Measurements from ENCODE around the gene GMEB1.
"Not testable (repeated sequence)": the region's sequence is repeated elsewhere in the genome, so short reads cannot be mapped to it uniquely, and the experiment has no call there.

GMEB1 gene, protein sequence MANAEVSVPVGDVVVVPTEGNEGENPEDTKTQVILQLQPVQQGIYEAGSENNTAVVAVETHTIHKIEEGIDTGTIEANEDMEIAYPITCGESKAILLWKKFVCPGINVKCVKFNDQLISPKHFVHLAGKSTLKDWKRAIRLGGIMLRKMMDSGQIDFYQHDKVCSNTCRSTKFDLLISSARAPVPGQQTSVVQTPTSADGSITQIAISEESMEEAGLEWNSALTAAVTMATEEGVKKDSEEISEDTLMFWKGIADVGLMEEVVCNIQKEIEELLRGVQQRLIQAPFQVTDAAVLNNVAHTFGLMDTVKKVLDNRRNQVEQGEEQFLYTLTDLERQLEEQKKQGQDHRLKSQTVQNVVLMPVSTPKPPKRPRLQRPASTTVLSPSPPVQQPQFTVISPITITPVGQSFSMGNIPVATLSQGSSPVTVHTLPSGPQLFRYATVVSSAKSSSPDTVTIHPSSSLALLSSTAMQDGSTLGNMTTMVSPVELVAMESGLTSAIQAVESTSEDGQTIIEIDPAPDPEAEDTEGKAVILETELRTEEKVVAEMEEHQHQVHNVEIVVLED

DNA sequence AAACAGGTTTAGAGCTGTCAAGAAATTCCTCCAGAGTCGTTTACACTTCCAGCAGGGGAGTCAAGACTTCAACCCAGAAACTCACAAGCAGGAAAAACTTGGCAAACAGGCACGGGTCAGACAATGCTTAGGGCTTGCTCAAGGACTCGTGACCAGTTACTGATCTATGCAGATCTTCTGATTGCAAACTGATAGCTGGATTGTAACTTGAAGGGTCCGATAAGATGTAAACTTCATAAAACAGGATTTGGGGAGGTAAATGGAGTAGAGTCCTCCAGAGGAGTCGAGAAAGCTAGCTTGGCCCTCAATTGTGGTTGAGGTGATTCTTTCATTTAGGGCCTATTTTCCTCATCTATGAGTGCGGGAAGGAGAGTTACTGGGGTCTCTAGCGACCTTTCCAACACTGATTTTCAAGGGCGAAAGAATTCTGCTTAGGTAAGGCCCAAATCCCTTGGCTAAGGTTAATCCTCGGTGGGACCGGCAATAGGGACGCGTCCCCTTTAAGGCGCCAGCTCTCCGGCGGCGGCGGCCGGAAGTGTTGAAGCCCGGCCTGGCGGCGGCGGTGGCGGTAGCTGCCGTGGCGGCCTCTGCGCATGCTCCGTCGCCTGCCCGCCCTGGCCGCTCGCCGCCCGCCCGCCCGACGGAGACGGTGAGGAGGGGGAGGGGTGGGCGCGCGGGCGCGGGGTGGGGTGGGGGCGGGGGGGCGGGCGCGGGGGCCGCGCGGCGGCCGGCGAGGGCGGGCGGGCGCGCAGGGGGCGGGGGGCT is at the start of gene GMEB1:
Gene GMEB1, plus strand, starts transcription at position 594 of the 765 bp plus-strand sequence. CDS start 14,829 bp downstream, outside the sequence.
- DNase-seq, result peak; percentile 97

DNA sequence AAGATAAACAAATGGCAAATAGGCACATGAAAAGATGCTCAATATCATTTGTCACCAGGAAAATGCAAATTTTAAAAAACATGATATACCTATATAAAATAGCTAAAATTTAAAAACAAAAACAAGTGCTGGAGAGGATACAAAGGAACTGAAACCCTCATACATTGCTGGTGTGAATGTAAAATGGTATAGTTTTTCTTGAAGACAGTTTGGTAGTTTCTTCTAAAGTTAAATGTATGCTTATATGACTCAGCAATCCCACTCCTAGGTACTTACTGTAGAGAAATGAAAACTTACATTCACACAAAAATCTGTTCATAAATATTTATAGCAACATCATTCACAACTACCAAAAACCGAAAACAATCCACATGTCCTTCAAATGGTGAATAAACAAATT is 36.9 kb upstream of the GMEB1 start:
- no peak for DNase-seq

DNA sequence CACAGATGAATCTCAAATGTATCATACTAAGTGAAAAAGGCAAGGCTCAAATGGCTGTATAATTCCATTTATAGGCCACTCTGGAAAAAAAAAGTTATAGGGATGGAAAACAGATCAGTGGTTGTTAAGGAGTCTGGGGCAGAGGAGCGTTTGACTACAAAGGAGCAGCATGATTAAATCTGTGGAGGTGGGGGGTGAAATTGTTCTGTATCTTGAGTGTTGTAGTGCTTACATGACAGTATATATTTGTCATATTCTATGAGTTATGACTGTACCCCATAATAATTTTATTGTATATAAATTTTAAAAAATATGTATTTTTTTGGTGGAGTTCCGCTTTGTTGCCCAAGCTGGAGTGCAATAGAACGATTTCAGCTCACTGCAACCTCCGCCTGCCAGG is 36.0 kb upstream of the GMEB1 start:
- no peak for DNase-seq

DNA sequence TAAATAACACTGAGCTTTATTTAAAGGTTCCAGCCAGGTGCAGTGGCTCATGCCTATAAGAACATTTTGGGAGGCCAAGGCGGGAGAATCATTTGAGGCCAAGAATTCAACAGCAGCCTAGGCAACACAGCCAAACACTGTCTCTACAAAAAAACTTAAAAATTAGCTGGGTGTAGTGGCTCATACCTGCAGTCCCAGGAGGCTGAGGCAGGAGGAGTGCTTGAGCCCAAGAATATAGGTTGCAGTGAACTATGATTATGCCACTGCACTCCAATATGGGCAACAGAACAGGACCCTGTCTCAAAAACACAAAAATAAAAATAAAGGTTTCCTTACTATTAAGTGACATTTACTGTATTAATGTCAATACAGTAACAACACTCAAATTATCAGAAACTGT is 27.8 kb upstream of the GMEB1 start:
- peak; percentile 46 for DNase-seq

DNA sequence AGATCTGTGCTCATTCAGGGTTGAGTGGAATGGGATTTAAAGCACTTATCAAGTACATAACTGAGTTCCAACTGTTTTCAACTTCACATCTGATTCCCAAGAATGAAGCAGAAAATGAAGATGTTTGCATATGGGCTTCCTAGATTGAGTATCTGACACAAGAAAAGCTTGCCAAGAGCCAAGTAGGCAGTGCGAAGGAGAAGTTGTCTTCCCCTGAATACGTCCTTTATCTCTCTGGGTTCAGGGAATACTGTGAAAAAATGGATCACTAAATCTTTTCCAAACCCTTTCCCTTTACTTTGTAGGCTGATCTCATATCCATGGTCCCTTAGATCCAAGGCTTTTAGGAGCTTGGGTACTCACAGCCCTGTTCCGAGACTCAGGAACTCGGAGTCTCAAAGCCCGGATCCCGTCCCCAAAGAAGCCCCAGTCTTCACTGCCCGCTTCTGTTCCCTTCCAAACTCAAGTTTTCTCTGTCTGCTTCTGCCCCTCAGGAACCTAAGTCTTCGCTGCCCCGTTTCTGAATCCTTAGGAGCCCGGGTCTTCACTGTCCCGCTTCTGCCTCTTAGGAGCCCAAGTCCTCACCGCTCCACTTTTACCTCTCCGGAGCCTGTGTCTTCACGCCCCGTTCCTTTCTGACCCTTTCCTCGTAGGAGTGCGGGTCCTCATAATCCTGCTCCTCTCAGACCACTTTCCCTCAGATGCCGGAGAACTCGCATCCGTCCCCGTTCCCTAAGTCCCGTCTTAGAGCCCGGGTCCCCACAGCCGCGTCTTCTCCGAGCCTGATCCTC is 26.3 kb upstream of the GMEB1 start:
- DNase-seq, result peak; percentile 46

DNA sequence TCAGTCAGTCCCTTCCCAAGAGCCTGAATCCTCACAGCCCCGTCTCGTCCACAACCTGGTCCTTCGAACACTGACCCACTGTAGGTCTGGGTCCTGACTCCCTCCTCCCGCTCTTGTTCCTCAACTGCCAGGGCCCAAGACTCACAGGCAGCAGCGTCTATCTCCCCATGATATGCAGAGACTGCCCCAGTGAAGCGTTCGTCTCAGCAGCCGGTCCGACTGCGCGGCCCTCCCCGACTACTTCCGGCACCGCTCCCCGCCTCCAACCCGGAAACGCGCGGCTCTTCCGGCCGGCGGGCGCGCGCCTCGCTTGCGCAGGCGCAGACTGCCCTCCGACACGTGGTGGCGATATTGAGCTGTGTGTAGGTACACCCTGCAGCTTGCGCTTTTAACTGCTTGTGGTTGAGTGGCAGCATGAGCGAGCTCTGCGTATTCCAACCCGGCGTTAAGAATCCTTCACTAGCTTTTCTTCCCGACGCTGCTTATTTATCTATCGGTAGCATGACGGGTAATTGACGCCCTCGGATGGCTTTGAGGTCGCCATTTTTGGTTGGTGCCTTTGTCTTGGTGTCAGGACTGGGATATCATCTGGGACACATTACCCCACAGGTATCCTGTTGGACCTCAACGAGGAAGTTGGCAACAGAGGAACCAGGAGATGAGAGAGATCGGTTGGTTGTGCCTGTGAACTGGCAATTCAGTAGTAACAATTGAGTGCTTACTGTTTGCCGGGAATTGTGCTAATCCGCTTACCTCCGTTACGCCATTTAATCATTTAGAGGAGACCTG is 25.5 kb upstream of the GMEB1 start, which contains the start of gene TAF12:
Gene TAF12, minus strand, starts transcription at position 221 of the 789 bp plus-strand sequence. CDS start 20,986 bp downstream, outside the sequence.
- peak; percentile 99 for DNase-seq

DNA sequence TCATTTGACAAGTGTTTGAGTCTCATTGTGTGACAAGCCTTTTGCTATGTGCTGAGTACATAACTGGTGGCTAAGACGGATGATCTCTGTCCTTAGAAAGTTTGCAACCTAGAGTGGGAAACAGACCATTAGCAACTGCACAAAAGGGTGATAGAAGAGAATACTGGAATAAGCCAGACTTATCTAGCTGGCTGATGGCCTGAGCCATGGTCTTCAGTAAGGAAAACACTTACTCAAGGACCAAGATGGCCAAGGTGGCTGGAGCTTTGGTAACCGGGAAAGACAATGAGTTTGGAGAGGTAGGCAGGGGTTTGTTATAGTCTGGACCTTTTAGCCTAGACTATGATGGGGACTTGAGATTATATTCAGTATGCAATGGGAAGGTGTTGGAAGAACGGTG is 24.1 kb upstream of the GMEB1 start:
- no peak for DNase-seq

DNA sequence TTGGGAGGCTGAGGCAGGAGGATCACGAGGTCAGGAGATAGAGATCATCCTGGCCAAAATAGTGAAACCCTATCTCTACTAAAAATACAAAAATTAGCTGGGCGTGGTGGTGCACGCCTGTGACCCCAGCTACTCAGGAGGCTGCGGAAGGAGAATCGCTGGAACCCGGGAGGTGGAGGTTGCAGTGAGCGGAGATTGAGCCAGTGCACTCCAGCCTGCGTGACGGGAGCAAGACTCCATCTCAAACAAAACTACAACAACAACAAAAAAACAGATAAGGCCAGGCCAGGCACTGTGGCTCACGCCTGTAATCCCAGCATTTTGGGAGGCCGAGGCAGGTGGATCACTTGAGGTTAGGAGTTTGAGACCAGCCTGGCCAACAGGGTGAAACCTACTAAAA is 23.2 kb upstream of the GMEB1 start:
- not testable (repeated sequence) for DNase-seq

DNA sequence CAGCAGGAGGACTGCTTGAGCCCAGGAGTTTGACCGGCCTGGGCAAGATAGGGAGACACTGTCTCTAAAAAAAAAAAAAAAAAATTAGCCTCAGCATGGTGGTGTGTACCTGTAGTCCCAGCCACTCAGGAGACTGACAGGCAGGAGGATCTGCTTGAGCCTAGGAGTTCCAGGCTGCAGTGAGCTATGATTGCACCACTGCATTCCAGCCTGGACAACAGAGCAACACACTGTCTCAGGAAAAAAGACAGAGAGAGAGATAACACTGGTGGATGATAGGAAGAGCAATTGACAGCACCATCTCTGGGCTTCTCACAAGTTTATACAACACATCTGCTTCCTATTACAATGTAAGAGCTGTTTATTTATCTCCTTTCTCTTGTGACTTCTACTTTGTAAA is 22.5 kb upstream of the GMEB1 start:
- DNase-seq, result no peak

DNA sequence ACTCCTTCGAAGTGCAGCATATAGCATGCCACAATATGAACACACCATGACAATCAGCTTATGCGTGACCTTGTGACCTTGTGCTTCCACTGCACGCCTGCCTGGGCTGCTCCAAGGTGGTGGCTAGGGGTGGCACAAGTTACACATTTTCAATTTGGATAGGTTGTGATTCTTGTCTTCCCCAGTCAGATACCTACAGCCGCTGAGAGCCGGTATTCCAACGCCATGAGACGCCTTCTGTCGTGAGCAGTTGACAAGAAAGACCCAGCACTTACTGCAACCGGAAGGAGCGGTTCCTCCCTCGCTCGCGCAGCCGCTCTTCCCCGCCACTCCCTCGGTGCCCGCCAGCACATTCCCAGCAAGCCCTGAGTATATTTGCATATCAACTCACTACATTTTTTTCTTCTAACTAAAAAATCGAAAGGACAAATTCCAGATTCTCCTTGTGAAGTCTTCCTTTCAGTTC is 20.5 kb upstream of the GMEB1 start:
- DNase-seq, result peak; percentile 95

DNA sequence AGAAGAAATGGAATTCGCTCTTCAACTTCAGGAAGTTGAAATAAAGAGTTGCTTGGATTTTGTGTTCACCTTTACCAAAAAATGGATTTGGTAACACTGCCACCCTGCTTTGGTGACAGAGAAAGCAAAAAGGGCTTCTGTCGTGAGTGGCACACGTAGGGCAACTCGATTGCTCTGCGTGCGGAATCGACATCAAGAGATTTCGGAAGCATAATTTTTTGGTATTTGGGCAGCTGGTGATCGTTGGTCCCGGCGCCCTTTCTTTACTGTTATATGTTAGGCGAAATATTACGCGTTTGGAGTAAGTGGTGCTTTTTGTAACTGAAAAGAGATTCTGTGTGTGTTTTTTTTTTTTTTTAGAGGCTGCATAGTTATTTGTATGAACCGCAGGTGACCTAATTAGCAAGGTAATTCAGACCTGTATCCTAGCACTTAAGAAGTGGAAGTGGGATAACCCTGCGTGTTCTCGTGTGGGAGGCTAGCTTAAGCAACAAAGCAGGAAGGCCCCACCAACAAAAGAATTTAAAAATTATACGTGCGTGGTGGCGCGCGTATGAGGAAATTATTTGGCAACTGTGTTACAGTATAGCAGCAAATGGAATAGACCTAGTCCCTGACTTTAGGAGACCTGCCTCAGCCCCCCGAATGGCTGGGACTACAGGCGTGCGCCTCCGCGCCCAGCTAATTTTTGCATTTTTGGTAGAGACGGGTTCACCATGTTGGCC is 19.9 kb upstream of the GMEB1 start, which contains the start of gene RNU11:
Gene RNU11, plus strand, starts transcription at position 127 of the 725 bp plus-strand sequence.
- DNase-seq, result peak; percentile 97

DNA sequence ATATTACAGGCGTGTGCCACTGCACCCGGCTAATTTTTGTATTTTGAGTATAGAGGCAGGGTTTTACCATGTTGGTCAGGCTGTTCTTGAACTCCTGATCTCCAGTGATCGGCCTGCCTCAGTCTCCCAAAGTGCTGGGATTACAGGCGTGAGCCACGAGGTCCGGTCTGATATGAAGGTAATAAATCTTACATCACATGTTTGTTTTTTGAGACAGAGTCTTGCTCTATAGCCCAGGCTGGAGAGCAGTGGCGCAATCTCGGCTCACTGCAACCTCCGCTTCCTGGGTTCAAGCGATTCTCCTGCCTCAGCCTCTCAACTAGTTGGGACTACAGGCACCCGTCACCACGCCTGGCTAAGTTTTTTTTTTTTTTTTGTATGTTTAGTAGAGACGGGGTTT is 15.5 kb upstream of the GMEB1 start:
- not testable (repeated sequence) for DNase-seq

DNA sequence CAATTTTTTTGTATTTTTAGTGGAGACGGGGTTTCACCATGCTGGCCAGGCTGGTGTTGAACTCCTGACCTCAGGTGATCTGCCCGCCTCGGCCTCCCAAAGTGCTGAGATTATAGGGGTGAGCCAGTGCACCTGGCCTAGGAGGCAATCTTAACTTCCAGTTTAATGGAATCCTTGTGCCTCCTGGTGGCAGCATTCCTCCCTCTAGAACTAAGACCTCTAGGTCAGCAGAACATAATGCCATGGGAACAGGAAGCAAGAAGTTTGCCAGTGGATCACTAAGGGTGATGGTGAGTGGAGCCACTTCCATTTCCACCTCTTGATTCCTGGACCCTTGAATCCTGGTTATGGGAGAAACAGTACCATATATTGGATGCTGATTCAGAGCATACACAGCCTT is 14.7 kb upstream of the GMEB1 start:
- DNase-seq, result peak; percentile 77

DNA sequence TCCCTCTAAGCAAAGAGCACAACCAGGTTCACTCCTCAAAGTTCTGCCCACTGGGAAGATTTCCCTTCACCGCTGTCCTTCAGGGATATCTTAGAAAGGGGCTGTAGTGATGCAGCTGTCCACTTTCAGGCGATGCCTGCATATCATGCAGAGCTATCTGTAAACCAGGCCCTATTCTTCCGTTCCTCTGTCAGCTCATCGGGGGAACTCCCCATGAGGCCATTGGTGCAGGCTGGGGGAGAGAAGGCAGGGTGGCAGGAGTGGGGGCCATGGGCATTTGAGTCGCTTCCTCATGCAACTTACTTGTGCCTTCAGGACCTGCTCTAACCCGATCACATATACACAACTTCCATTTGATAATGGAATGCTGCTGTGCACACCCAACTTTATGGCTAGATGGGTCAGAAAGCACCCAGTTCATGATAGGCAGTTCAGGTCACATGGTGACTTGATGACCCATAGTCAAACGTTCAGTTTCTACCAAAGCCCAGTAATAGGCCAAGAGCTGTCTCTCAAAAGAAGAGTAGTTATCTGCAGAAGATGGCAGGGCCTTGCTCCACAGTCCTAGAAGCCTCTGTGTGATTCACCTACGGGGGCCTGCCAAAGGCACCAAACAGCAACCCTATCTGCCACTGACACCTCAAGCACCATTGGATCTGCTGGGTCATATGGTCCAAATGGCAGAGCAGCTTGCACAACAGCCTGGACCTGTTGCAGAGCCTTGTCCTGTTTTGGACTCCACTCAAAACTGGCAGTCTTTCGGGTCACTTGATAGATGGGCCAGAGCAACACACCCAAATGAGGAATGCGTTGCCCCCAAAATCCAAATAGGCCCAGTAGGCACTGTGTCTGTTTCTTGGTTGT is 12.9 kb upstream of the GMEB1 start:
- DNase-seq, result not testable (repeated sequence)

DNA sequence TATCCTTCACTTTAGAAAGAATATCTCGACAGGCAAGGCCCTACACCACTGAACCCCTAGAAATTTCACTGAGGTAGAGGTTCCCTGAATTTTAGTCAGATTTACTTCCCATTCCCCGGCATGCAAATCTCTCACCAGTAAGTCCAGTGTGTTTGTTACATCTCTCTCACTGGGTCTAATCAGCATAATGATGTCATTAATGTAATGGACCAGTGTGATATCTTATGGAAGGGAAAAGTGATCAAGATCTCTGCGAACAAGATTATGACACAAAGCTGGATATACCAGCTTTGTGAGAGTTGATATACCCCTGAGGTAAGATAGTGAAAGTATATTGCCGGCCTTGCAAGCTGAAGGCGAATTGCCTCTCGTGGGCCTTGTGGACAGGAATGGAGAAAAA is 12.2 kb upstream of the GMEB1 start:
- DNase-seq, result no peak

DNA sequence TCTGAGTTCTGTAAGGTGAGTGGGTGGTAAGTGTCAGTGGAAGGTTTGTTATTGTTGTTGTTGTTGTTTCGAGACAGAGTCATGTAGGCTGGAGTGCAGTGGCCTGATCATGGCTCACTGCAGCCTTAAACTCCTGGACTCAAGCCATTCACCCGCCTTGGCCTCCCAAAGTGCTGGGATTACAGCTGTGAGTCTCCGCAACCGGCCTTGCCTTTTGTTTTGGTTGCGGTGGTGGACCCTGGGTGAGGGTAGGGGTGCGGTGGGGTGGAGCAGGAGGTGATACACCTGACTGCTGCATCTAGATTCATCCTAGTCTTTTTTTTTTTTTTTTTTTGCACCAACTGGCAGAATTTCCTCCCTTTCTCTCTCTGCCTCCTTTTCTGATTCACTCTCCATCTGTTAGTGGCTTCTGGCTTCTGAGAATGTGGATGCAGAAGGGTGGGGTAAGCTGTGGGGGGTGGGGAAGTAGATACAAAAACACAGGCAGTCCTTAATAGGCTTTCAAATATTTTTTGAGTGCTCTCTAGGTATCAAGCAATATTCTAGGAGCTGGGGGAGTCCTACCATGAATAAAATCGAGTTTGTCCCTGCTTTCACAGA is 4.6 kb upstream of the GMEB1 start:
- no peak for DNase-seq

DNA sequence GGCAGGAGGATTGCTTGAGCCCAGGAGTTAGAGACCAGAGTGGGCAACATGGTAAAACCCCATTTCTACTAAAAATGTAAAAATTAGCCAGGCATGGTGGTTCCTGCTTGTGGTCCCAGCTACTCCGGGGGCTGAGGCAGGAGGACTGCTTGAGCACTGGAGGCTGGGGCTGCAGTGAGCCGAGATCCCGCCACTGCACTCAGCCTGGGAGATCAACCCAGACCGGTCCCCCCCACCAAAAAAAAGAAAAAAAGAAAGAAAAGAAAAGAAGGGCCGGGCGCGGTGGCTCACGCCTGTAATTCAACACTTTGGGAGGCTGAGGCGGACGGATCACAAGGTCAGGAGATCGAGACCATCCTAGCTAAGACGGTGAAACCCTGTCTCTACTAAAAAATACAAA is 1.8 kb upstream of the GMEB1 start:
- no peak for DNase-seq

DNA sequence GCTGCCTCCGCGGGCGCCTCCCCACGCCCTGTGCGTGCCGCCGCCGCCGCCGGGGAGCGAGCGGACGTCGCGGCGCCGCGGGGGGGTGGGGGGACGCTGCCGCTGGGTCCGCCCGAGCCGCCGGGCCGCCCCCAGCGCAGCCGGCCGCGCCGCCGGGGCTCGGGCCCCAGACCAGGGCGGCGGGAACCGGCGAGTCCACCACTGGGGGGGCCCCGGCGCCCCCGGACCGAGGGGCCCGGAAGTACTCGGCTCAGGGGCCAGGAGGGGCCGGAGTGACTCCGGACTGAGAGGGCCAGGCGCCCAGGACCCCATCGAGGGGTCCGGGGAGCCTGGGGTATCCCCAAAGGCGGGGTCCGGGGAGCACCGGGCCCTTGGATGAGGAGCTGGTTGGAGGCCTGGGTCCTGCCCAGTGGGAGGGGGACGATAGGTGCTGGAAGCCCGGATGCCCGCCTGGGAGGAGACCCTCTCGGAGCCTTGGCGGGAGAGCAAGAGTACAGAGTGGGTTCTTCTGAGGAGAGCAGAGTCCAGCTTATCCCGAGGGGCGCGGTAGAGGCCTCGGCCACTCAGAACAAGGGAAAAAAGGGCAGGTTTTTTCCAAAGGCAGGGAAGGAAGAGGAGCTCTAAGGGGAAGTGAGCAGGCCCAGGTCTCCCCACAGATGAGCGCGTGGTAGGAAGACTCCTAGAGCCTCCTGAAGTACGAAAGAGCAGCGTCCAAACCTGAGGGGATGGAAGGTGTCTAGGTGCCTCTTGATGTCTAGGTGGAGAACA is 556 bp downstream of the GMEB1 start:
- peak; percentile 87 for DNase-seq

DNA sequence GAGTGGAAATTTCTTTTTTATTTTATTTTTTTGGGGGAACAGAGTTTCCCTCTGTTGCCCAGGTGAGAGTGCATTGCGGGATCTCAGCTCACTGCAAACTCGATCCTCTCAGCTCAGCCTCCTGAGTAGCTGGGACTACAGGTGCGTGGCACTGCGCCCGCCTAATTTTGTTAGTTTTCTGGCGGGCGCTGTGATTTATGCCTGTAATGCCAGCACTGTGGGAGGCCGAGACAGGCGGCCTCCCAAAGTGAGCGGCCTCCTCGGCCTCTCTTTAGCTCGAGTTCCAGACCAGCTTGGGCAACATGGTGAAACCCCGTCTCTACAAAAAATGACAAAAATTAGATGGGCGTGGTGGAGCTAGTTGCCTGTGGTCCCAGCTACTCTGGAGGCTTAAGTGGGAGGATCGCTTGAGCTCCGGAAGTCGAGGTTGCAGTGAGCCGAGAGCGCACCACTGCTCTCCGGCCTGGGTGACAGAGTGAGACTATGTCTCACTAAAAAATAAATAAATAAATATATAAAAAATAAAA is 2.7 kb downstream of the GMEB1 start:
- DNase-seq, result no peak

Data from RPMI8226 (cell line).